ENCODE data around the gene IRAK1. TPM values are rescaled to one million over a fixed set of nuclear protein-coding genes. Genes with fewer than 3 reads are reported as not detected.

IRAK1 gene
- total and polyA plus RNA-seq, 9 of the 15 experiments (the other 6 are each of a cell fraction or from before 2014, with no cell fraction given): 11.6 to 261 (median 91.6) TPM

GRCh38 chrX:153971450-153972367 is 48.0 kb downstream of the IRAK1 start, which contains the start of gene HCFC1 (continued):
- TF ChIP-seq REST (IDR thresholded peaks at IDR 0.05; ENCODE audit: borderline replicate concordance) (peak; percentile 90), REST (CRISPR knock-in tag; IDR thresholded peaks at IDR 0.05; ENCODE audit: low read depth) (peak; percentile 88; the same call in 1 of the 2 replicates), MXI1 (IDR thresholded peaks at IDR 0.05; ENCODE audit: low read depth, low read length) (peak; percentile 71), KDM4B (IDR thresholded peaks at IDR 0.05; ENCODE audit: borderline replicate concordance in 2 of 2, low read depth in 1 of 2) (no peak), NR4A1 (CRISPR knock-in tag; IDR thresholded peaks at IDR 0.05) (no peak), NR4A1 (tag; IDR thresholded peaks at IDR 0.05) (peak; percentile 64), POLR2A (conservative IDR thresholded peaks at IDR 0.05) (peak; percentile 80), ZNF146 (CRISPR knock-in tag; IDR thresholded peaks at IDR 0.05; ENCODE audit: unreplicated experiment) (no peak), SIX5 (IDR thresholded peaks at IDR 0.05; ENCODE audit: borderline replicate concordance in 1 of 2, insufficient read depth in 1 of 2, low read depth in 1 of 2, low read length in 2 of 2) (peak in 1 of 2 experiments; percentile 13; a peak in 1 of 4 replicates), FOXJ3 (CRISPR knock-in tag; IDR thresholded peaks at IDR 0.05) (no peak), CUX1 (CRISPR knock-in tag; IDR thresholded peaks at IDR 0.05) (no peak), NCOA2 (IDR thresholded peaks at IDR 0.05; ENCODE audit: partially characterized antibody in 2 of 2) (no peak), KDM2B (CRISPR knock-in tag; IDR thresholded peaks at IDR 0.05) (no peak)
